GM18951 (cell line): ENCODE data around the gene SMARCAL1.

ENCODE experiments used
- POLR2A ChIP-seq: IDR thresholded peaks from 4 replicates; pipeline ENCODE4 v1.6.1; 2011; ENCODE audit warnings: mild to moderate bottlenecking; ENCODE audit not compliant: insufficient read length, insufficient read depth; ENCODE audit errors: extremely low read depth
- in situ Hi-C: fragments of 300-500 bp; cut with MboI; formaldehyde crosslinking; loops from one replicate; pipeline ENCODE4 v1.12.0; 2022; ENCODE audit warnings: low sequenced_read_pairs, mixed read lengths, inconsistent platforms; ENCODE audit not compliant: unreplicated experiment

The SMARCAL1 gene

GRCh38 chr2:216385478-216385877 lies 26.8 kb upstream of the SMARCAL1 start:
- no peak for TF ChIP-seq POLR2A

GRCh38 chr2:216387262-216387661 lies 25.0 kb upstream of the SMARCAL1 start:
- TF ChIP-seq POLR2A, result no peak
- in situ Hi-C loops, result no loop called here

More at GRCh38 chr2:216385478-216385877, 26.8 kb upstream of the SMARCAL1 start:
- in situ Hi-C loops, result no loop called here

DNA sequence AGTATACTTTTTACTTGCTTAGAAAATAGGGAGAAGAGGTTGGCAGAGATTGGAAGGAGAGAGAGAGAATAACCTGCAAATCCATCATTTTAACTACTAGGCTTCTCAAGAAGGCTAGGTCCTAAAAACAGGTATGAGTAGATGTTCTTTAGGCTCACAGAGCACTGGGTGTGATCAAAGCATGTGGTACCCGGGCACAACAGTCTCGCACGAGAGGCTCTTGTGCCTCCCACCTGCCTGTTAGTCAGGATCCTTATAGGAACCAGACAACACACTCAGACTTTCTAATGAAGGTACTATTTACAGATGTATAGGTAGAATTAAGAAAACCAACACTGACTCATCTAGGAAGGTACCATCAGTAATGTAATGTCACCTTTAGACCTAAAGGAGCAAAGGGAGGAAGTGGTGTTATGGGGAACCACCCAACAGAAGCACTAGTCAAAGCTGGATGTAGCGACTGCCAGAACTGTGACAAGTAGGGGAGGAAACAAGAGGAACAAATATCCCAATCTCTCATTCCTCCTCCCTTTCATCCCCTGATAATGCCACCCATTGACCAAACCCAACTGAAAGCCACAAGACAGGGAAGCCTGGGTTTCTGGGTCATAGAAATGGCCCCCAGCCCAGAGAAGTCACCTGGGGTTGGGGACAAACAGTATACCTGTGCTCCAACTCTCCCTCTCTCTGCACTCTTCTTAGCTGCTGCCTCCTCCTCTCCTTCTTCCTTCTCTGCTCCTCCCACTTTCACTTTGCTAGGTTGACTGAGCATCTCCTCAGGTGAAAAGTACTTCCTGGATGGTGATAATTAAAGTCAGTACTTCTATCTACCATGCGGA lies 24.0 kb upstream of the SMARCAL1 start:
- in situ Hi-C loops, result no loop called here
- TF ChIP-seq POLR2A, result no peak

DNA sequence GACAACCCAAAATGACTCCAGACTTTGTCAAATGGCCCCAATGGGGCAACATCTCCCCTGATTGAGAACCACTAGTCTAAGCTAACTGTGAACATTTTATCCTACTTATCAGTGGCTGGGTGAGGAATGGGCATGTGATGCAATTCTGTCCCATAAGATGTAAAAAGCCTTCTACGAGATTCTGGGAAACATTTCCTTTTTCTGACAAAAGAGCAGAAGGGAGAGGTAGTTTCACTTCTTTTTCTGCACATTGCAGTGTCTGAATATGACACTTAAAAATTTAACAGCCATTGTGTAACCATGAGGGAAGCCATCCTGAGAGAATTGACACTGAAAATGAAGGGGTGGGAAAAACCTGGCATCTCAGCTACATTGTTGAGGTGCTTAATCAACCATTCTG lies 22.7 kb upstream of the SMARCAL1 start:
- in situ Hi-C loops, result no loop called here

GRCh38 chr2:216391401-216391800 lies 20.9 kb upstream of the SMARCAL1 start:
- in situ Hi-C loops, result no loop called here
- no peak for TF ChIP-seq POLR2A

More for the DNA sequence above, 22.7 kb upstream of the SMARCAL1 start:
- TF ChIP-seq POLR2A, result no peak

- no peak for TF ChIP-seq POLR2A
- in situ Hi-C loops, result no loop called here
Measured at GRCh38 chr2:216392018-216392562, 20.2 kb upstream of the SMARCAL1 start.

- in situ Hi-C loops, result no loop called here
- no peak for TF ChIP-seq POLR2A
Measured at GRCh38 chr2:216392945-216393840, 19.1 kb upstream of the SMARCAL1 start.

DNA sequence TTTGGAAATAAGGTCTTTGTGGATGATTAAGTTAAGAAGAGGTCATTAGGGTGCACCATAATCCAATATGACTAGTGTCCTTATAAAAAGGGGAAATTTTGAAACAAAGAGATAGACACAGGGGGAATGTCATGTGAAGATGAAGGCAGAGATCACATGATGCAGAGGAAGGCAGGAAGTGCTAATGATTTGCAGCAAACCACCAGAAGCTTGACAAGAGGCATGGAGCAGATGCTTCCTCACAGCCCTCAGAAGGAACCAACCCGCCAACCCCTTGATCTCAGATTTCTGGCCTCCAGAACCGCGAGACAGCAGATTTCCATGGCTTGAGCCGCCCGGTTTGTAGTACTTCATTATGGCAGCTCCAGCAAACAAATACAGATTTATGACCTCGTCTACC lies 17.4 kb upstream of the SMARCAL1 start:
- in situ Hi-C loops, result no loop called here
- no peak for TF ChIP-seq POLR2A

DNA sequence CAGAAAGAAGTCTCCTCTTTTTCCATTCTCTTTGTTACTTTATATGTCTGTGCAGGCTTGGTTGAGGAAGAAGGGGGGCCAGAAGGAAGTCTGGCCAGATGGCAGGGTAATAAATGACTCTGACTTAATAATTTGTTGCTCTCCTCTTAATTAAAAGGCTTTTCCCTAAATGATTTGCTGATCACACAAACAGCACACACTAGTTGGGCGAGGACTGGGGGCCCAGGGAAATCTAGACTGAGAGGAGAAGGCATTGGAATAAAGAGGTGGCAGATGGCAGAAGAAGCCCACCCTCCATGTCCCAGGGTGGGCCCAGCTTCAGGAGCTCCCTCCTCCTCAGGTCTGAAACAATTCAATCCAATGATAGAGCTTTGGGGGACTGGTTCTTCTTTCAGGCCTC lies 12.7 kb upstream of the SMARCAL1 start:
- in situ Hi-C loops, result loop anchor here (10.0 kb wide), 1 partner anchor 185 kb away; no protein-coding TSS in a partner anchor
- TF ChIP-seq POLR2A, result no peak

DNA sequence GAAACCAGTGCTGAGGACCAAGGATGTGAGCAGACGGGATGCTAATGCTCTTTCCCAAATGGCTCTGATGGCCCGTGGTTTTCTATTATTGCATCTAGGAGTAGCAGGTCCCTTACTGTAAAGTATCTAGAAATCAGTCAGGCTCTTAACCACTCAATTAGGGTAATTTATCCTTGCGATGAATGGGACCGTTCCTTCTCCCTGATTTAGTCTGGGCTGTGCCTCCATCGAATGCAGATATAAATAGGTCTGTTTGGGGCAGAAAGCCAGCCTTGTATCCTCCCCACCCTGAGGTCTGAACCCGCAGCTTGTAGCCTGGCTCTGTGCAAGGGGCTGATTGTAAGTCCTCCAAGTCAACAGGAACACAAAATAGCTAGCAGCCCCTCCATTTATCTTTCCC lies 9.5 kb upstream of the SMARCAL1 start:
- no peak for TF ChIP-seq POLR2A
- in situ Hi-C loops, result loop anchor here (10.0 kb wide), 1 partner anchor 188 kb away; no protein-coding TSS in a partner anchor

DNA sequence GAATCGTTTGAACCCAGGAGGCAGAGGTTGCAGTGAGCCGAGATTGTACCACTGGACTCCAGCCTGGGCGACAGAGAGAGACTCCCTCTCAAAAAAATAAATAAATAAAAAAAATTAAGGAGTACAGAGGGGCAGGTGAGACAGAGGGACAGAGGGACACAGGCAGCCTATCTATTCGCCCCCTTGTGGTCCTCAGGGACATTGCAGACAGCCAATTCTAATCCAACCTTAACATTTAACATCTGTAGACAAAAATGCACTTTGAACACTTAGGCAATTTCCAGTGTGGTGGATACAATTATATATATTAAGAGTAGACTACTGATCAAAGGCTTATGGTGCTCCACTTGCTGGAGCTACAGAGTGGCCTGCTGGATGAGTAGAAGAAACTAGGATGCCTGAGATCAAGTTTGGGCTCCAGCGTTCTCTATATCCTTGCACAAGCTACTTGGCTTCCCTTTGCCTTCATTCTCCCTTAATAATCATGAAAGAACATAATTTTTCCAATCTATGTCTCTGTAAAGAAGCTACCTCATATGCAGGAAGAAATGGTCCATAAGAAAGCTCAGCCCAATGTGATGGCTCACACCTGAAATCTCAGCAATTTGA lies 8.2 kb upstream of the SMARCAL1 start:
- in situ Hi-C loops, result loop anchor here (10.0 kb wide), 1 partner anchor 189 kb away; no protein-coding TSS in a partner anchor
- TF ChIP-seq POLR2A, result no peak

- in situ Hi-C loops, result loop anchor here (10.0 kb wide), 1 partner anchor 191 kb away; no protein-coding TSS in a partner anchor
- no peak for TF ChIP-seq POLR2A
Measured at GRCh38 chr2:216405588-216405987, 6.7 kb upstream of the SMARCAL1 start.
